ENCODE data around the gene GPSM1. TPM values are rescaled to one million over a fixed set of nuclear protein-coding genes. Genes with fewer than 3 reads are reported as not detected.

The GPSM1 gene
- total RNA-seq, 2 experiments from 2014 or later: 9.0 TPM

GRCh38 chr9:136379401-136379800, 52.1 kb downstream of the GPSM1 start:
- CTCF ChIA-PET: no interaction called here
- H3K9me3 Mint-ChIP-seq: no peaks in the 10 kb centered on the region

GRCh38 chr9:136379891-136380290, 52.6 kb downstream of the GPSM1 start:
- Mint-ChIP-seq H3K9me3 (no peaks in the 10 kb centered on the region), H3K4me1 (ENCODE audit: low read depth) (no peaks in the 10 kb centered on the region), H3K27ac (no peak overlapping the region), H3K27me3 (ENCODE audit: low read depth) (no peaks in the 10 kb centered on the region), H3K36me3 (ENCODE audit: low read depth) (peaks cover 9% of the 10 kb centered on the region), H3K4me3 (no peak overlapping the region)
- DNase-seq: no peak
- intact Hi-C loops (cut with micrococcal nuclease): no loop called here
- CTCF ChIA-PET: no interaction called here

More at GRCh38 chr9:136379401-136379800, 52.1 kb downstream of the GPSM1 start:
- Mint-ChIP-seq H3K27me3 (ENCODE audit: low read depth) (no peaks in the 10 kb centered on the region), H3K4me3 (no peak overlapping the region), H3K4me1 (ENCODE audit: low read depth) (no peaks in the 10 kb centered on the region), H3K36me3 (ENCODE audit: low read depth) (peaks cover 6% of the 10 kb centered on the region), H3K27ac (no peak overlapping the region)
- intact Hi-C loops (cut with micrococcal nuclease): no loop called here
- DNase-seq: no peak

- Mint-ChIP-seq H3K36me3 (ENCODE audit: low read depth) (peaks cover 10% of the 10 kb centered on the region), H3K9me3 (no peaks in the 10 kb centered on the region), H3K27ac (no peak overlapping the region), H3K4me1 (ENCODE audit: low read depth) (no peaks in the 10 kb centered on the region), H3K27me3 (ENCODE audit: low read depth) (no peaks in the 10 kb centered on the region), H3K4me3 (no peak overlapping the region)
- no peak for DNase-seq
- intact Hi-C loops (cut with micrococcal nuclease): no loop called here
- CTCF ChIA-PET: interaction anchor here (1.1 kb wide), 1 partner anchor 16 kb away, joined by 5 read pairs; no protein-coding TSS in a partner anchor
These were observed 53.0 kb downstream of the GPSM1 start for GRCh38 chr9:136380381-136380780.

- Mint-ChIP-seq H3K4me1 (ENCODE audit: low read depth) (peaks cover 2% of the 10 kb centered on the region), H3K9me3 (no peaks in the 10 kb centered on the region), H3K27ac (no peak overlapping the region), H3K27me3 (ENCODE audit: low read depth) (no peaks in the 10 kb centered on the region), H3K4me3 (no peak overlapping the region), H3K36me3 (ENCODE audit: low read depth) (peaks cover 19% of the 10 kb centered on the region)
- CTCF ChIA-PET: interaction anchor here (1.1 kb wide), 1 partner anchor 15 kb away, joined by 5 read pairs; no protein-coding TSS in a partner anchor
- intact Hi-C loops (cut with micrococcal nuclease): no loop called here
- DNase-seq: no peak
These were observed 54.0 kb downstream of the GPSM1 start for GRCh38 chr9:136381311-136381710.

- Mint-ChIP-seq H3K27ac (no peak overlapping the region), H3K4me1 (ENCODE audit: low read depth) (peaks cover 2% of the 10 kb centered on the region), H3K36me3 (ENCODE audit: low read depth) (peaks cover 22% of the 10 kb centered on the region), H3K27me3 (ENCODE audit: low read depth) (no peaks in the 10 kb centered on the region), H3K9me3 (no peaks in the 10 kb centered on the region), H3K4me3 (no peak overlapping the region)
- DNase-seq: no peak
- CTCF ChIA-PET: no interaction called here
- intact Hi-C loops (cut with micrococcal nuclease): no loop called here
These were observed 54.7 kb downstream of the GPSM1 start for GRCh38 chr9:136381966-136382513.

GRCh38 chr9:136383436-136383835, 56.1 kb downstream of the GPSM1 start:
- H3K36me3 Mint-ChIP-seq (ENCODE audit: low read depth): peaks cover 30% of the 10 kb centered on the region
- intact Hi-C loops (cut with micrococcal nuclease): no loop called here
- CTCF ChIA-PET: interaction anchor here (0.6 kb wide), 1 partner anchor 133 kb away, joined by 3 read pairs; no protein-coding TSS in a partner anchor
- DNase-seq: no peak
- no peak overlapping the region for H3K27ac Mint-ChIP-seq
- H3K27me3 Mint-ChIP-seq (ENCODE audit: low read depth): no peaks in the 10 kb centered on the region
- peaks cover 2% of the 10 kb centered on the region for H3K4me1 Mint-ChIP-seq (ENCODE audit: low read depth)
- no peaks in the 10 kb centered on the region for H3K9me3 Mint-ChIP-seq
- H3K4me3 Mint-ChIP-seq: no peak overlapping the region

- Mint-ChIP-seq H3K4me3 (no peak overlapping the region), H3K27ac (no peak overlapping the region), H3K36me3 (ENCODE audit: low read depth) (peaks cover 36% of the 10 kb centered on the region), H3K4me1 (ENCODE audit: low read depth) (peaks cover 2% of the 10 kb centered on the region), H3K27me3 (ENCODE audit: low read depth) (no peaks in the 10 kb centered on the region), H3K9me3 (no peaks in the 10 kb centered on the region)
- intact Hi-C loops (cut with micrococcal nuclease): no loop called here
- CTCF ChIA-PET: interaction anchor here (0.8 kb wide), 1 partner anchor 22 kb away, joined by 3 read pairs; no protein-coding TSS in a partner anchor
- no peak for DNase-seq
These were observed 57.7 kb downstream of the GPSM1 start for GRCh38 chr9:136385015-136385414.

GRCh38 chr9:136386018-136386417, 58.7 kb downstream of the GPSM1 start:
- H3K4me1 Mint-ChIP-seq (ENCODE audit: low read depth): peaks cover 2% of the 10 kb centered on the region
- no peak for DNase-seq
- no peaks in the 10 kb centered on the region for H3K9me3 Mint-ChIP-seq
- no peaks in the 10 kb centered on the region for H3K27me3 Mint-ChIP-seq (ENCODE audit: low read depth)
- CTCF ChIA-PET: no interaction called here
- H3K27ac Mint-ChIP-seq: no peak overlapping the region
- H3K4me3 Mint-ChIP-seq: no peak overlapping the region
- intact Hi-C loops (cut with micrococcal nuclease): no loop called here
- H3K36me3 Mint-ChIP-seq (ENCODE audit: low read depth): peaks cover 36% of the 10 kb centered on the region

GRCh38 chr9:136387217-136387616, 59.9 kb downstream of the GPSM1 start:
- H3K36me3 Mint-ChIP-seq (ENCODE audit: low read depth): peaks cover 40% of the 10 kb centered on the region
- no peaks in the 10 kb centered on the region for H3K9me3 Mint-ChIP-seq
- H3K27me3 Mint-ChIP-seq (ENCODE audit: low read depth): no peaks in the 10 kb centered on the region
- no peak overlapping the region for H3K4me3 Mint-ChIP-seq
- peaks cover 2% of the 10 kb centered on the region for H3K4me1 Mint-ChIP-seq (ENCODE audit: low read depth)
- no peak for DNase-seq
- H3K27ac Mint-ChIP-seq: no peak overlapping the region
- CTCF ChIA-PET: no interaction called here
- intact Hi-C loops (cut with micrococcal nuclease): no loop called here

- DNase-seq: no peak
- Mint-ChIP-seq H3K4me1 (ENCODE audit: low read depth) (peaks cover 2% of the 10 kb centered on the region), H3K27me3 (ENCODE audit: low read depth) (no peaks in the 10 kb centered on the region), H3K9me3 (no peaks in the 10 kb centered on the region), H3K4me3 (no peak overlapping the region), H3K27ac (no peak overlapping the region), H3K36me3 (ENCODE audit: low read depth) (peaks cover 38% of the 10 kb centered on the region)
- intact Hi-C loops (cut with micrococcal nuclease): no loop called here
- CTCF ChIA-PET: interaction anchor here (0.6 to 1.5 kb wide), 5 partner anchors 8 to 26 kb away, joined by 3 to 5 read pairs (median 3); partner anchors contain the start of gene DNLZ
These were observed 62.1 kb downstream of the GPSM1 start for GRCh38 chr9:136389396-136389795.

GRCh38 chr9:136391737-136392537, 64.6 kb downstream of the GPSM1 start:
- H3K9me3 Mint-ChIP-seq: no peaks in the 10 kb centered on the region
- peaks cover 1% of the 10 kb centered on the region for H3K4me1 Mint-ChIP-seq (ENCODE audit: low read depth)
- intact Hi-C loops (cut with micrococcal nuclease): no loop called here
- peaks cover 34% of the 10 kb centered on the region for H3K36me3 Mint-ChIP-seq (ENCODE audit: low read depth)
- CTCF ChIA-PET: interaction anchor here (0.8 to 1.2 kb wide), 2 partner anchors 11 to 19 kb away, joined by 3 to 4 read pairs; no protein-coding TSS in a partner anchor
- DNase-seq: no peak
- no peaks in the 10 kb centered on the region for H3K27me3 Mint-ChIP-seq (ENCODE audit: low read depth)
- H3K27ac Mint-ChIP-seq: no peak overlapping the region
- no peak overlapping the region for H3K4me3 Mint-ChIP-seq

GRCh38 chr9:136392538-136393449, 65.5 kb downstream of the GPSM1 start:
- DNase-seq: no peak
- H3K36me3 Mint-ChIP-seq (ENCODE audit: low read depth): peaks cover 31% of the 10 kb centered on the region
- CTCF ChIA-PET: no interaction called here
- no peaks in the 10 kb centered on the region for H3K27me3 Mint-ChIP-seq (ENCODE audit: low read depth)
- no peak overlapping the region for H3K27ac Mint-ChIP-seq
- no peaks in the 10 kb centered on the region for H3K9me3 Mint-ChIP-seq
- H3K4me1 Mint-ChIP-seq (ENCODE audit: low read depth): peaks cover 4% of the 10 kb centered on the region
- intact Hi-C loops (cut with micrococcal nuclease): no loop called here
- H3K4me3 Mint-ChIP-seq: no peak overlapping the region

All from activated naive CD4-positive, alpha-beta T cell treated with anti-CD3 and anti-CD28 coated beads for 36 hours (primary cell).